GM12875 (cell line): ENCODE results near the gene ARIH2.
A peak's percentile ranks its signal among the peaks of the same experiment; 100 is the strongest.

ENCODE experiments used
- H3K4me3 ChIP-seq: one replicate; pipeline ENCODE4 v1.5.1; 2011; ENCODE audit warnings: low read depth, low read length, control low read depth
- CTCF ChIP-seq: IDR thresholded peaks from 2 replicates; pipeline ENCODE4 v1.5.1; 2011; ENCODE audit warnings: low read depth, mild to moderate bottlenecking, control low read depth, inconsistent platforms, low read length, moderate library complexity, borderline replicate concordance; ENCODE audit not compliant: insufficient read depth

The ARIH2 gene

GRCh38 chr3:48885753-48886152 is 32.9 kb upstream of the ARIH2 start:
- H3K4me3 ChIP-seq, result no peak overlapping the region
- no peak for TF ChIP-seq CTCF

GRCh38 chr3:48891606-48892005 is 27.0 kb upstream of the ARIH2 start:
- H3K4me3 ChIP-seq, result no peak overlapping the region
- TF ChIP-seq CTCF, result no peak

- H3K4me3 ChIP-seq, result no peak overlapping the region
- no peak for TF ChIP-seq CTCF
Measured at GRCh38 chr3:48894516-48894915, 24.1 kb upstream of the ARIH2 start.

- no peak overlapping the region for H3K4me3 ChIP-seq
- no peak for TF ChIP-seq CTCF
Measured at GRCh38 chr3:48896936-48897335, 21.7 kb upstream of the ARIH2 start.

GRCh38 chr3:48897460-48898376 is 20.9 kb upstream of the ARIH2 start:
- TF ChIP-seq CTCF, result no peak
- H3K4me3 ChIP-seq, result peak overlapping the region; percentile 71

GRCh38 chr3:48898383-48899234 is 20.0 kb upstream of the ARIH2 start, which contains the start of gene SLC25A20:
SLC25A20 (minus strand) TSS chr3:48898882; CDS start chr3:48898794, 88 bp downstream.
- H3K4me3 ChIP-seq, result peak within 1 kb of the TSS; percentile 71
- TF ChIP-seq CTCF, result no peak
